SKM-1 (cell line): Measurements from ENCODE around the gene MED14.

Source experiments
- DNase-seq: peaks from one replicate; lab custom pipeline; 2025; ENCODE audit not compliant: unreplicated experiment; lab: John Stamatoyannopoulos, UW

Gene MED14

DNA sequence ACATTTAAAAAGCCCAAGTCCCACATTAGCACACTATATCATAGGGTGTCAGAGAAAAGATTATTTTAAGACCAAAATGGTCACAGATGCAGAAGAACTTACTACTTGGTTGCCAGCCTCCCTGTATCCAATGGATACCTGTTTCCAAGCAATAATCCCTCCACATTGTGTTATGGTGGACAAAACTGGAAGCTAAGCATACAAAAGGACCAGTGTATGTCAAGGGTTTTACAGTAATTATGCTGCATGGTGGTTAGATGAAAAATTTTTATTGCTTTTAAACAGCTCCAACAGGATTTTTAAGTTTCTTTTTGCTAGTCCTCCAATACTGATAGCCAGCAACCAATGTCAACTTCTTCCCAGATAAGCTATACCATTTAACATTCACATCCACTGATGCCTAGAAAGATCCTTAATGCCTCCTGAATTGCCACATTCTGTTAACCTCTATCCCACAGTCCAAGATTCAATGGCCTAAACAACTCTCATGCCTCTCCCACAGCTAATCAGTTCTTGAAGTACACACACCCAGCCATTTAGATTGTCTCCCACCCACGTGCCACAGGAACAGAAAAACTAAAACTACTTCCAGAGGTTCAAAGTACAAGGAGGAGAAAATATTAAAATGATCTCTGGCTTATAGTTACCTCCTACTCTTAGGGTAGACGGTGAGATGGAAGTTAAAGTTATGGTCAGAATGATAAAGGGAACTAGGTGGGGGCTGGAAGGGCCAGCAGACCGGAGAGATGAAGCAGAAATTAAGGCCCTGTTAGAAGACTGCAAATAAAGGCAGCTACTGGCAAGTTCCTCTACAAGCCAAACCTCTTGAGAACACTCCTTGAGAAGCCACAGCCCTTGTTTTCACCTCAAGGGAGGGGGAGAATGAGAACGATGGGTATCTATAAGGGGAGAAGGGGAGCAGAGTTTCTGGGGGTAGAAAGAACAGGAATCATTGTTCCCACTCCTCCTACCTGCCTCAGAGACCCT lies 5.5 kb downstream of the MED14 start:
- no peak for DNase-seq

GRCh38 chrX:40727581-40728252 lies 7.6 kb downstream of the MED14 start:
- DNase-seq, result no peak

DNA sequence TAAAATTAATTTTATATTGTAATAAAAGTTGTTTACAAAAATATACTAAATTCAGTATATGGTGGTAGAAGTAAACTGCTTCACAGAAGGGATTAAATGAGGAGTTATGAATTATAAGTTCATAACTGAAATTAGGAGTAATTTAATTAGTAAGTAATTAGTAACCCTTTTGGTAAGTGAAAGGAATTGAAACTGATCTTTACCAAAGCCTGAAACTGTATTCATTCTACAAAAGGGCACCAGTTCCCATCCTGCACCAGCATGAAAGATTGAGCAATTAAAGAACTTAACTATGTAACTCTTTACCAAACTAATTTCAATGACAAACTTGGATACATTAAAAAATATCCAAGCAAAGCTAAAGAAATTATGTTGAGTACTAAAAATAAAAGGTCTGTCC lies 8.2 kb downstream of the MED14 start:
- DNase-seq, result no peak

- no peak for DNase-seq
Observed at GRCh38 chrX:40722930-40723329, 12.4 kb downstream of the MED14 start.

DNA sequence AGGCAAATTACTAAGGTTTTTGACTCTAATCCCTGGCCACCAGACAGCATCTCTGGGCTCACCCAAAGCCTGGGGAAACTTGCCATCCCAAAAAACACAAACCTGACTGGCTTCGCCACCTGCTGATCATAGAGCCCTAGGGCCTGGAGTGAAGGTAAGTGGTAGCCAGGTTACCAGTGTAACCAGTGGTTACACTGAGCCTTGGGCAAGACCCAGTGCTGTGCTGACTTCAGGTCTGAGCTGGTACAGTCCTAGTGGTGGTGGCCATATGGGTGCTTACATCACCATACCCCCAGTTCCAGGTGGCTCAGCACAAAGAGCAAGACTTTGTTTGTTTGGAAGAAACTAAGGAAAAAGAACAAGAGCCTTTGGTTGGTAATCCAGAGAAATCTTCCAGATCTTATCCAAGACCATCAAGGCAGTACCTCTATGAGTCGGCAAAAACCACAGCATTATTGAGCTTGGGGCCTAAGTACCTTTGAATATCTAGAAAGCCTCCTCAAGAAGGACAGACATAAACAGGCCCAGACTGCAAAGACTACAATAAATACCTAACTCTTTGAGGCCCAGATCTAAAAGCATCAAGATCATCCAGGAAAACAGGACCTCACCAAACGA lies 13.7 kb downstream of the MED14 start:
- no peak for DNase-seq

- DNase-seq, result no peak
Observed at GRCh38 chrX:40720792-40721191, 14.6 kb downstream of the MED14 start.

DNA sequence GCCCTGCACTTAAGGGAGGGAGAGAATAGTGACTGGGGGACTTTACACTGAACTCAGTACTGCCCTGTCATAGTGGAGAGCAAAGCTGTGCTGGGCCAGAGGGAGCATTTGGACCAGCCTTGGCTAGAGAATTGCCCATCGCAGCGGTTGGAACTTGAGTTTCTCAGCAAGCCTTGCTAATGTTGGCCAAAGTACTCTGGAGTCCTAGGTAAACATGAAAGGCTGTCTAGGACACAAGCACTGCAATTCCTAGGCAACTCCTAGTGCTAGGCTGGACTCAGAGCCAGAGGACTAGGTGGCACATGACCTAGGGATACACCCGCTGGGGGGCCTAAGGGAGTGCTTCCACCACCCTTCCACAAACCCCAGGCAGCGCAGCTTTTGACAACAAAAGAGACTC lies 15.0 kb downstream of the MED14 start:
- no peak for DNase-seq

GRCh38 chrX:40719731-40720130 lies 15.6 kb downstream of the MED14 start:
- no peak for DNase-seq

DNA sequence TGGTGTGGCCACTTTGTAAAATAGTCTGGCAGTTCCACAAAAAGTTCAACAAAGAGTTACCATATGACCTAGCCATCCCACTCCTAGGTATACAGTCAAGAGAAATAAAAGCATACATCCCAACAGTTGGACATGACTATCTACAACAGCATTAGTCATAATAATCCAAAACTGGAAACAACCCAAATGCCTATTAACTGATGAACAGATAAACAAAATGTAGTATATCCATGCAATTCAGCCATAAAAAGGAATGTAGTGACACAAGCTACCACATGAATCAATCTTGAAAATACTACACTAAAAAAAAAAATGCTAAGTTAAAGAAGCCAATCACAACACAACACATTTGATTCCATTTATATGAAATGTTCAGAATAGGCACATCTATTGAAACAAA lies 16.1 kb downstream of the MED14 start:
- no peak for DNase-seq

GRCh38 chrX:40709395-40709794 lies 25.9 kb downstream of the MED14 start:
- no peak for DNase-seq

DNA sequence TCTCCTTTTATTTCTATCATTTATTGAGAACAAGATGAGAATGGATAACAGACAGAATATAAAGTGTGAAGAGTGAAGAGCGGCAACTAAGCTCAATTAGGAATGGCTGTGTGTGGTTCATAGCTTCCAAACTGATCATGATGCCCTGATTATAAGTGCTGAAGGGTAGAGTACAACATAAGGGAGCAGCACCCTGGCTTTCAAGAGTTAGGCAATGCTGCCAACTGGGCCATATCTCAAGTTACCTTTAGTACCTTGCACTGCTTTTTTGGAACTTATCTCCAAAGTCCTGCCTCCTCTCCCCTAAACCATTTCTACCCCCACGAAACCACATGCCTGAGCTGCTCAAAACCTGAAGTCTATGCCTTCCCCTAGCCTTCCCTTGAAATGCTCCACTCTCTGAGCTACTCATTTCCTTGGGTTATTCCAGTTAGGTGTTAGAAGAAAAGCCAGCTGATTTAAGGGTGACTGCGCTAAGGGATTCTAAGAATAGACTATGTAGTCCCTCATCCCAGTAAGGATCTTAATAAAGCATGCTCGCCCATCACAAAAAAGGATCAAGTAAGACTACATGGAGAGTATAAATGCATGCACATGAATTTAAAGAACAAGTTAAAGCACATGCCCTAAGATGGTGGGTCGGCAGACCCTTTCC lies 29.6 kb downstream of the MED14 start:
- no peak for DNase-seq

DNA sequence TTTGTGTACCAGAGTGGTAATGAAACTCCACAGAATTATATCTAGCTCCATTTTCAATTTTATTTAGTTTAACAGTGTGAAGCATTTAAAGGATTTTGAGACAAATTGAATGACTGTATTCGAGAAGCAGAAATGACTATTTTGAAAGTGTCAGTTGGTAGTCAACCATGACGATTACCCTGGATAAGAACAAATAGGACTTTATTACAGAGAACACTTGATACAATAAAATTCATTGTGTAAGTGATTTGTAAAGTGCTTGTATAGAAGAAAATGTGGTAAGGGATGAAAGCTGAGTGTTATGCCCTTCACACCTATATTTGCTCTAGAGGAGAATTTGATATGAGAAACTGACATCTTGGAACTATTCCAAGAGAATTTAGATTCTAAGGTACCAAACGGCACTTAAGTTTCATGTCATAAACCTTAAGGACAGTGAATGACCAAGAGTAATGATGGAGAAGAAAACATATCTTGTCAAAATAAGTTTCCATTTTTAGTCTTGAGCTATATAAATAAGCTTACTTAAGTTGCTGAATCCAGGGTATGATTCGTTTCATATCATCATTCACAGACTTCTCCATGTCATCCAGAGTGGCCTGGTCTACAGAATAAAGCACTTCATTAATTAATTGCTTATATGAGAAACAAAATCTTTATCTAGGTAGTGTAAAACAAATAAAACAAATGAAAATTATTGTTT lies 34.6 kb downstream of the MED14 start:
- DNase-seq, result no peak

DNA sequence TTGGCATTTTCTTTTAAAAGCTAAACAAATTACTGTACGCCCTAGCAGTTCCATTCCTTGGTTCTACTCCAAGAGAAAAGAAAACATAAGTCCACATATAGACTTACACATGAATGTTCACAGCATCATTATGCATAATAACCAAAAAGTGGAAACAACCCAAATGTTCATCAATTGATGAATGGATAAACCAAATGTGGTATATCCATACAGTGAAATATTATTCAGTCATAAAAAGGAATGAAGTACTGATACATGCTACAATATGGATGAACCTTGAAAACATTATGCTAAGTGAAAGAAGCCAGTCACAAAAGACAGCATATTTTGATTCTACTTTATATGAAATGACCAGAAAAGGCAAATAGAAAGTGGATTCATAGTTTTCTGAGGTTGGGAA lies 36.5 kb downstream of the MED14 start:
- DNase-seq, result no peak

- DNase-seq, result no peak
Observed at GRCh38 chrX:40694802-40695201, 40.5 kb downstream of the MED14 start.

DNA sequence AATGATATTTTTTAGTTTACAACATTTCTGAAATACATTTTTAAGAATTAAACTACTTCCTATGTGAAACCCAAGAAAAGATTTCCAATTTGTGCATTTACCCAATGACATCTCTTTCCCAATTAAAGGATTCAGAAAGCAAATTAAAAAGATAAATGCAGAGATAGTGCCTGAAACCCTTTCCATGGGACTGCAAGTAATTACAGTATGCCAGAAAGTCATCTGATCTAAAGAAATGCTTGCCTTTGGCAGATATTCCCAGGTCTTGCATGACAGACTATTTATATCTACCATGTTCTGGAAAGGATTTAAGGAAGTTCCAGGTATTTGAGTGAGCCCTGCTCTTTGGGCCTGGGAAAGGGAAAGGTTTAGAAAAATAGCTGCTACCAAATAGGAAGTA lies 46.4 kb downstream of the MED14 start:
- no peak for DNase-seq

GRCh38 chrX:40687169-40687568 lies 48.2 kb downstream of the MED14 start:
- DNase-seq, result no peak

GRCh38 chrX:40685362-40685918 lies 49.9 kb downstream of the MED14 start:
- no peak for DNase-seq

DNA sequence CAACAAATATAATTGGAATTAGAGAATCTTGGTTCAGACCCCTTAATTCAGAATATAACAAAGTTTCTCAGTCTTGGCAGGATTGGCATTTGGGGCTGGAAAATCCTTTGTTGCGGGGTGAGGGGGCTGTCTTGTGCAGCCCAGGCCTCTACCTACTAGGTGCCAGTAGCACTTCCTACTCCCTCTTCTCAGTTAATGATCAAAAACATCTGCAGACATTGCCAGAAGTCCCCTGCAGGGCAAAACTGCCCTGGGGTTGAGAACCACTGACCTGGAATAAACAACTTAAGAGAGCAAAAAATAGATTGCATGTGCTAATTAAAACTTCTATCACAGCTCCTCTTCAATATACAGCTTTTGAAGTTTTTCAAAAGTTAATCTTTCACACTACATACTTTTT lies 51.2 kb downstream of the MED14 start:
- DNase-seq, result no peak

DNA sequence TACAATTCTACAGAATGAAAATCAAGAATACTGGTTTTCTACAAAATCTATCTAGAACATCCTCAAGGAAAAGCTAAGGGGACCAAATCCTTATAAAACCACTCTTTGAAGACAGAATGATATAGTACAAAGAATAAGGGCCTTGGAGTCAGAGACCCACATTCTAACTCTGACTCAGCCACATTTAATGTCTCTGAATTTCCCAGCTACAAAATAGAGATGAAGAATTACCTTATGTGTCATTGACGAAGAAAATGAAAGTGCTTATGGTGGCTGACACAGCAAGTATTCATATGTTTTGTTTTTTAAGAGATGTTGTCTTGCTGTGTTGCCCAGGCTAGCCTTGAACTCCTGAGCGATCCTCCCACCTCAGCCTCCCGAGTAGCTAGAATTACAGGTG lies 52.1 kb downstream of the MED14 start:
- DNase-seq, result no peak

GRCh38 chrX:40671126-40671525 lies 64.2 kb downstream of the MED14 start:
- no peak for DNase-seq
